Panc1 (cell line): ENCODE results near the gene MAGEF1. TPM values are rescaled to one million over a fixed set of nuclear protein-coding genes. Genes with fewer than 3 reads are reported as not detected.

ENCODE experiments used
- ATAC-seq: fragments of 200-7000 bp; cut with Tn5 transposase; 2 replicates; pipeline ENCODE4 v1.9.1; 2020; ENCODE audit warnings: mild to moderate bottlenecking, moderate library complexity
- BruUV-seq: library from RNA; stranded (reverse); fragments of 400-500 nt; replicated peaks from 2 replicates; lab custom pipeline; 2021; lab: Mats Ljungman, UMichigan
- CTCF ChIA-PET: fragments of 300-600 bp; sonication (Branson Sonifier 250); formaldehyde crosslinking; loops from one replicate; lab custom pipeline; 2022; ENCODE audit warnings: antibody characterized with exemption; lab: Charles Lee
- POLR2A ChIA-PET: fragments of 300-600 bp; sonication (Branson Sonifier 250); formaldehyde crosslinking; loops from one replicate; lab custom pipeline; 2022; ENCODE audit warnings: antibody characterized with exemption; lab: Charles Lee
- DNase-seq: peaks from one replicate; pipeline ENCODE4 v3.0.0-alpha.2; 2010; ENCODE audit warnings: low read depth, low spot score
- H3K27ac ChIP-seq: 2 replicates; pipeline ENCODE4 v1.5.1; 2011; ENCODE audit warnings: mild to moderate bottlenecking, low read length, inconsistent platforms
- H3K27me3 ChIP-seq: fragments of 200-500 bp; sonication (Bioruptor generic); 2 replicates; pipeline ENCODE4 v1.6.0; 2014; ENCODE audit warnings: low read length, inconsistent platforms; ENCODE audit not compliant: control insufficient read depth, insufficient read depth
- H3K36me3 ChIP-seq: fragments of 200-500 bp; sonication (Bioruptor generic); 2 replicates; pipeline ENCODE4 v1.5.1; 2014; ENCODE audit warnings: inconsistent platforms, mild to moderate bottlenecking, low read length, moderate library complexity; ENCODE audit not compliant: control insufficient read depth, insufficient read depth
- H3K4me1 ChIP-seq: 2 replicates; pipeline ENCODE4 v1.5.1; 2011; ENCODE audit warnings: inconsistent platforms, mild to moderate bottlenecking, low read length, moderate library complexity; ENCODE audit not compliant: control insufficient read depth, insufficient read depth
- H3K4me3 ChIP-seq, 2 experiments: 2 replicates each; pipeline ENCODE4 v1.5.1; 2011 to 2012; ENCODE audit warnings: low read depth in 2 of 2, low read length in 2 of 2, mild to moderate bottlenecking in 2 of 2, inconsistent platforms in 1 of 2, moderate library complexity in 1 of 2
- H3K9me3 ChIP-seq: fragments of 200-500 bp; sonication (Bioruptor generic); 2 replicates; pipeline ENCODE4 v1.5.1; 2014; ENCODE audit warnings: low read depth, mild to moderate bottlenecking, inconsistent platforms, low read length, moderate library complexity; ENCODE audit not compliant: control insufficient read depth, insufficient read depth
- POLR2AphosphoS5 ChIP-seq: IDR thresholded peaks from 2 replicates; pipeline ENCODE4 v1.6.1; 2012; ENCODE audit warnings: mild to moderate bottlenecking, low read depth, low read length, moderate library complexity
- SIN3A ChIP-seq: IDR thresholded peaks from 2 replicates; pipeline ENCODE4 v1.6.1; 2012; ENCODE audit warnings: low read depth, mild to moderate bottlenecking, low read length, moderate library complexity, borderline replicate concordance; ENCODE audit not compliant: insufficient read depth
- TCF7L2 ChIP-seq: IDR thresholded peaks from 2 replicates; pipeline ENCODE4 v1.6.1; 2011; ENCODE audit warnings: mild to moderate bottlenecking, low read depth, low read length, inconsistent platforms
- in situ Hi-C: cut with HindIII; loops from 2 replicates; pipeline ENCODE4 v1.10.0; 2016; ENCODE audit warnings: low sequenced_read_pairs, low pct_unique_long_range_greater_than_20kb
- intact Hi-C: fragments of 100-400 bp; cut with micrococcal nuclease; formaldehyde crosslinking; loops from one replicate; pipeline ENCODE4 v1.10.0; 2022; ENCODE audit not compliant: unreplicated experiment
- total RNA-seq: library from RNA; stranded (reverse); gene quantifications from one replicate; pipeline ENCODE4 v1.2.1, GENCODE V29; 2021; ENCODE audit not compliant: unreplicated experiment
- TF ChIP-seq, protein P1 (sequence below): fragments of 450-650 bp; IDR thresholded peaks from 2 replicates; pipeline ENCODE4 v1.5.1; 2017; ENCODE audit warnings: mild to moderate bottlenecking
- TF ChIP-seq, protein P2 (sequence below), 2 experiments: IDR thresholded peaks; 2 replicates each; pipeline ENCODE4 v1.6.1; 2011 to 2012; ENCODE audit warnings: low read depth in 2 of 2, control low read depth in 1 of 2, low read length in 1 of 2, mild to moderate bottlenecking in 1 of 2, moderate library complexity in 1 of 2; ENCODE audit not compliant: insufficient read depth in 1 of 2

Gene MAGEF1
- total RNA-seq, 1 experiment from 2014 or later = 27.7 TPM

DNA sequence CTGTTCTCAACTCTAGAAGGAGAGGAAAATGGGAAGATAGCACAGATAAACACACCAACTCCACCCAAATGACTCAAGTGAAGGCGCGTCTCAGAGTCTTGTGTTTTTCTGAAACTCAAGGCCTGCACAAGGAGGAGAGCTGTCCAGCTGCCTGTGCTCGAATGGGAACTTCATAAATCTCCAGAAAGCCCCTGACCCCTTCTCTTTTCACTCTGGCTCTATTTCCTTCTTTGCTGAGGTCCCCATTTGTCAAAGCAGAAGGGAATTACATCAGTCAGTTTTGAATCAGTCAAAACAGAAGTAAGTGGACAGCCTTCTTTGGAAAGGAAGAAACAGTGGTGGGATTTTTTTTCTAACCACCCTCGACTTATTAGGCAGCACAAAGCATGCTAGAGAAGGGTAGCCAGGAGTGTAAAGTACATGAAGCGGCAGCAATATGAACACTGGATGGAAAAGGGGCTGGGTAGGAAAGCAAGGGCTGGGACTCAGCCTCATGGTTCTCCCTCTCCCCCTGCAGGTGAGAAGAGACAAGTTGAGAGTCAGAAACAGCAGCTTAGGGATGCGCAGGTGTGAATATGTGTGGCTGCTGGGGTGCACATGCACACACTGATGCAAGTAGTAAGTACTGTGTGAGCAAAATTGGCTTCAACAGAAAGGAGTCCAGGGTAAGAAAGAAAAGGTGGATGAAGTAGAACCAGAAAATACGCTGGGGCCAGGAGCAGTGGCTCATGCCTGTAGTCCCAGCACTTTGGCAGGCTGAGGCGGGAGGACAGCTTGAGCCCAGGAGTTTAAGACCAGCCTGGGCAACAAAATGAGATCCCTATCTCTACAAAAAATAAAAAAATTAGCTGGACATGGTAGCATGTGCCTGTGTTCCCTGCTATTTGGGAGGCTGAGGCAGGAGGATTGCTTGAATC, 36.6 kb upstream of the MAGEF1 start:
- ATAC-seq = peak; percentile 92
- H3K9me3 ChIP-seq = no peaks in the 10 kb centered on the region
- peaks cover 12% of the 10 kb centered on the region for H3K27me3 ChIP-seq
- POLR2A ChIA-PET = no interaction called here
- no peaks in the 10 kb centered on the region for H3K36me3 ChIP-seq
- no peak overlapping the region for H3K27ac ChIP-seq
- no peaks in the 10 kb centered on the region for H3K4me1 ChIP-seq
- BruUV-seq = no TSS peak
- CTCF ChIA-PET = interaction anchor here (0.7 to 2.7 kb wide), 2 partner anchors 187 to 309 kb away, joined by 3 to 9 read pairs; partner anchors contain the start of gene EPHB3
- intact Hi-C loops (no loop called here), in situ Hi-C loops (no loop called here)
- DNase-seq = peak; percentile 8
- TF ChIP-seq POLR2AphosphoS5 (no peak), TCF7L2 (no peak), SIN3A (no peak)
- TF ChIP-seq, protein P1, sequence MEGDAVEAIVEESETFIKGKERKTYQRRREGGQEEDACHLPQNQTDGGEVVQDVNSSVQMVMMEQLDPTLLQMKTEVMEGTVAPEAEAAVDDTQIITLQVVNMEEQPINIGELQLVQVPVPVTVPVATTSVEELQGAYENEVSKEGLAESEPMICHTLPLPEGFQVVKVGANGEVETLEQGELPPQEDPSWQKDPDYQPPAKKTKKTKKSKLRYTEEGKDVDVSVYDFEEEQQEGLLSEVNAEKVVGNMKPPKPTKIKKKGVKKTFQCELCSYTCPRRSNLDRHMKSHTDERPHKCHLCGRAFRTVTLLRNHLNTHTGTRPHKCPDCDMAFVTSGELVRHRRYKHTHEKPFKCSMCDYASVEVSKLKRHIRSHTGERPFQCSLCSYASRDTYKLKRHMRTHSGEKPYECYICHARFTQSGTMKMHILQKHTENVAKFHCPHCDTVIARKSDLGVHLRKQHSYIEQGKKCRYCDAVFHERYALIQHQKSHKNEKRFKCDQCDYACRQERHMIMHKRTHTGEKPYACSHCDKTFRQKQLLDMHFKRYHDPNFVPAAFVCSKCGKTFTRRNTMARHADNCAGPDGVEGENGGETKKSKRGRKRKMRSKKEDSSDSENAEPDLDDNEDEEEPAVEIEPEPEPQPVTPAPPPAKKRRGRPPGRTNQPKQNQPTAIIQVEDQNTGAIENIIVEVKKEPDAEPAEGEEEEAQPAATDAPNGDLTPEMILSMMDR = no peak; the same call in 1 of the 2 replicates
- TF ChIP-seq, protein P2, sequence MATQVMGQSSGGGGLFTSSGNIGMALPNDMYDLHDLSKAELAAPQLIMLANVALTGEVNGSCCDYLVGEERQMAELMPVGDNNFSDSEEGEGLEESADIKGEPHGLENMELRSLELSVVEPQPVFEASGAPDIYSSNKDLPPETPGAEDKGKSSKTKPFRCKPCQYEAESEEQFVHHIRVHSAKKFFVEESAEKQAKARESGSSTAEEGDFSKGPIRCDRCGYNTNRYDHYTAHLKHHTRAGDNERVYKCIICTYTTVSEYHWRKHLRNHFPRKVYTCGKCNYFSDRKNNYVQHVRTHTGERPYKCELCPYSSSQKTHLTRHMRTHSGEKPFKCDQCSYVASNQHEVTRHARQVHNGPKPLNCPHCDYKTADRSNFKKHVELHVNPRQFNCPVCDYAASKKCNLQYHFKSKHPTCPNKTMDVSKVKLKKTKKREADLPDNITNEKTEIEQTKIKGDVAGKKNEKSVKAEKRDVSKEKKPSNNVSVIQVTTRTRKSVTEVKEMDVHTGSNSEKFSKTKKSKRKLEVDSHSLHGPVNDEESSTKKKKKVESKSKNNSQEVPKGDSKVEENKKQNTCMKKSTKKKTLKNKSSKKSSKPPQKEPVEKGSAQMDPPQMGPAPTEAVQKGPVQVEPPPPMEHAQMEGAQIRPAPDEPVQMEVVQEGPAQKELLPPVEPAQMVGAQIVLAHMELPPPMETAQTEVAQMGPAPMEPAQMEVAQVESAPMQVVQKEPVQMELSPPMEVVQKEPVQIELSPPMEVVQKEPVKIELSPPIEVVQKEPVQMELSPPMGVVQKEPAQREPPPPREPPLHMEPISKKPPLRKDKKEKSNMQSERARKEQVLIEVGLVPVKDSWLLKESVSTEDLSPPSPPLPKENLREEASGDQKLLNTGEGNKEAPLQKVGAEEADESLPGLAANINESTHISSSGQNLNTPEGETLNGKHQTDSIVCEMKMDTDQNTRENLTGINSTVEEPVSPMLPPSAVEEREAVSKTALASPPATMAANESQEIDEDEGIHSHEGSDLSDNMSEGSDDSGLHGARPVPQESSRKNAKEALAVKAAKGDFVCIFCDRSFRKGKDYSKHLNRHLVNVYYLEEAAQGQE (IDR thresholded peaks at IDR 0.05; ENCODE audit: insufficient read depth in 1 of 2, low read depth in 2 of 2, low read length in 1 of 2) = no peak
- H3K4me3 ChIP-seq = no peak overlapping the region

DNA sequence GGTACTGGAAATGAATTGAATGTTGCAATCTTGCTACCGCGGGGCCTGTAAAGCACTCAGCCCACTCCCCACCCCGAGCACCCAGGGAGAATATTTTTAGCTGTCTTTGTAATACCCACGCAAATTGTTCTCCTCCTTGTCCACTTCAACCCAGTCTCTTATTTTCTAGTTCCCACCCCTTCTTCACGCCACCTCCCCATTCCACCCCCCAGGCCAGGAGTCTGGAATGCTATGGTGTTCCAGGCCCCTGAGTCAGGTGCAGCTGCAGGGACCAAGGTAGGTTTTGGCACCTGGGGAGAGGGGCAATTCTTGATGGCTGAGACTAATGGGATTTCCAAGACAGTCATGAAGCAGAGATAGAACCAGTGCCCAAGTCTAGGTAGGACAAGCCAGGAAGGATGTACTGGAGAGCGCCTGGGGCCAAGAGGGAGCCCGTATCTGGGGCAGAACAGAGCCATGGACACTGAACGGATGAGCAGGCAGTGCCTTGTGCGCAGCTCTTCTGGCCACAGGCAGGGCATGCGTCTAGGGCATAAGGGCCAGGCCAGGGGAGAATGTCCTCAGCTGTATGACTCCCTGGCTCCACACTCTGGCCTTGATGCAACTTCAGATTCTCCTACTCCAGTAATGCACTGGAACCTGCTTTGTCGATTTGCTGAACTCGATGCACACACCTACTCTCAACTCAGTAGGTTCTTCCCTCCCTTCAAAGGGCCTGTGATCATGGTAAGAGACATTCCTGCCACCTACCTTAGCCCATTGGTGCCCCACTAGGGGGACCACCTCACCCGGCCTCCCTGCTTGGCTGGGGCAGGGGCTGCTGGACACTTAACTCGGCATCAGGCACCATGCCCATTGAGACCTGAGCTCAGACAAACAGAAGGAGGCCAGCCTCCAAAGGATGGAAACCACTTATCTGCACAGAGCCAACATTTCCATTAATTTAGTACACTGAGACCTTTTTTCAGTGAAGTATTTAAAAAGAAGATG, 34.6 kb upstream of the MAGEF1 start:
- no peak overlapping the region for H3K4me3 ChIP-seq
- in situ Hi-C loops (no loop called here), intact Hi-C loops (no loop called here)
- H3K9me3 ChIP-seq = no peaks in the 10 kb centered on the region
- ATAC-seq (no peak), DNase-seq (no peak)
- H3K36me3 ChIP-seq = no peaks in the 10 kb centered on the region
- ChIA-PET POLR2A (no interaction called here), CTCF (no interaction called here)
- peaks cover 12% of the 10 kb centered on the region for H3K27me3 ChIP-seq
- TF ChIP-seq POLR2AphosphoS5 = no peak
- TF ChIP-seq, protein P1 = no peak
- TF ChIP-seq, protein P2 (IDR thresholded peaks at IDR 0.05; ENCODE audit: insufficient read depth in 1 of 2, low read depth in 2 of 2, low read length in 1 of 2) = no peak
- no peak for TF ChIP-seq SIN3A
- TF ChIP-seq TCF7L2 = no peak
- no peaks in the 10 kb centered on the region for H3K4me1 ChIP-seq
- H3K27ac ChIP-seq = no peak overlapping the region
- no TSS peak for BruUV-seq
